NCI-H1436 (cell line): ENCODE measurements around the gene NBAS.
"Not testable (repeated sequence)": the region's sequence is repeated elsewhere in the genome, so short reads cannot be mapped to it uniquely, and the experiment has no call there.

Experiments used
- DNase-seq: peaks from one replicate; lab custom pipeline; 2025; lab: John Stamatoyannopoulos, UW

The NBAS gene

GRCh38 chr2:15363142-15363541, 198.0 kb downstream of the NBAS start:
- DNase-seq, result no peak

GRCh38 chr2:15359716-15360531, 201.2 kb downstream of the NBAS start:
- DNase-seq, result no peak

- no peak for DNase-seq
Measured at GRCh38 chr2:15357922-15358321, 203.2 kb downstream of the NBAS start.

GRCh38 chr2:15357186-15357585, 203.9 kb downstream of the NBAS start:
- no peak for DNase-seq

GRCh38 chr2:15355386-15355785, 205.7 kb downstream of the NBAS start:
- DNase-seq, result no peak

GRCh38 chr2:15354596-15355366, 206.4 kb downstream of the NBAS start:
- no peak for DNase-seq

- DNase-seq, result no peak
Measured at GRCh38 chr2:15352363-15352762, 208.8 kb downstream of the NBAS start.

GRCh38 chr2:15348636-15349035, 212.5 kb downstream of the NBAS start:
- DNase-seq, result no peak

GRCh38 chr2:15348045-15348444, 213.1 kb downstream of the NBAS start:
- DNase-seq, result peak; percentile 44

- DNase-seq, result no peak
Measured at GRCh38 chr2:15346624-15347023, 214.5 kb downstream of the NBAS start.

- DNase-seq, result no peak
Measured at GRCh38 chr2:15337996-15338666, 223.0 kb downstream of the NBAS start.

GRCh38 chr2:15334644-15335326, 226.3 kb downstream of the NBAS start:
- peak; percentile 61 for DNase-seq

- DNase-seq, result no peak
Measured at GRCh38 chr2:15331787-15332186, 229.3 kb downstream of the NBAS start.

- no peak for DNase-seq
Measured at GRCh38 chr2:15325296-15325695, 235.8 kb downstream of the NBAS start.

GRCh38 chr2:15323227-15323626, 237.9 kb downstream of the NBAS start:
- no peak for DNase-seq

- DNase-seq, result not testable (repeated sequence)
Measured at GRCh38 chr2:15321481-15321880, 239.7 kb downstream of the NBAS start.

GRCh38 chr2:15316370-15316814, 244.7 kb downstream of the NBAS start:
- DNase-seq, result no peak

GRCh38 chr2:15315411-15315810, 245.7 kb downstream of the NBAS start:
- no peak for DNase-seq

- DNase-seq, result no peak
Measured at GRCh38 chr2:15313657-15314056, 247.5 kb downstream of the NBAS start.

- no peak for DNase-seq
Measured at GRCh38 chr2:15311926-15312325, 249.2 kb downstream of the NBAS start.

- no peak for DNase-seq
Measured at GRCh38 chr2:15311201-15311907, 249.8 kb downstream of the NBAS start.
